ENCODE measurements around the gene PRDM12. TPM values are rescaled to one million over a fixed set of nuclear protein-coding genes. Genes with fewer than 3 reads are reported as not detected.

Gene PRDM12
- total and polyA plus RNA-seq, 2 donors (not counting 1 experiment from before 2014, with no cell fraction given): not detected

- H3K79me2 ChIP-seq (ENCODE audit: control insufficient read depth, insufficient read depth, low read length): no peaks in the 10 kb centered on the region
- no peak overlapping the region for H3K4me2 ChIP-seq (replicated peaks; ENCODE audit: low read depth, low read length, poor library complexity, severe bottlenecking)
- no peak overlapping the region for H3K27ac Mint-ChIP-seq
- H3K27me3 Mint-ChIP-seq: peaks cover 20% of the 10 kb centered on the region
- intact Hi-C loops (cut with micrococcal nuclease): no loop called here
- no peaks in the 10 kb centered on the region for H3K4me1 Mint-ChIP-seq
- H3K9me3 Mint-ChIP-seq (ENCODE audit: insufficient read depth): no peaks in the 10 kb centered on the region
- H3K27me3 ChIP-seq (replicated peaks in 1 of 4; ENCODE audit: control extremely low read depth in 1 of 4, control insufficient read depth in 3 of 4, insufficient read depth in 4 of 4, low read length in 3 of 4): peaks cover 0 to 13% (median 6%) of the 10 kb centered on the region in 4 experiments
- H3K4me3 Mint-ChIP-seq: no peak overlapping the region
- H4K20me1 ChIP-seq (ENCODE audit: control insufficient read depth, insufficient read depth, low read length, poor library complexity, severe bottlenecking): no peaks in the 10 kb centered on the region
- CTCF ChIA-PET: interaction anchor here (1.3 kb wide), 1 partner anchor 10 kb away, joined by 3 read pairs; no protein-coding TSS in a partner anchor
- H3K36me3 ChIP-seq (replicated peaks in 1 of 2; ENCODE audit: control extremely low read depth in 1 of 2, control insufficient read depth in 1 of 2, extremely low read depth in 1 of 2, insufficient read depth in 2 of 2, low read length in 1 of 2): no peaks in the 10 kb centered on the region
- H3K9ac ChIP-seq (ENCODE audit: low read length): no peak overlapping the region
- H3K4me1 ChIP-seq (ENCODE audit: control insufficient read depth in 2 of 2, insufficient read depth in 2 of 2, low read length in 2 of 2): no peaks in the 10 kb centered on the region
- no peak for TF ChIP-seq CTCF (IDR thresholded peaks at IDR 0.05)
- no peak for TF ChIP-seq EZH2 (IDR thresholded peaks at IDR 0.05; ENCODE audit: borderline replicate concordance, insufficient read depth, low read depth, low read length, poor library complexity, severe bottlenecking)
- POLR2A ChIA-PET: no interaction called here
- H3K27ac ChIP-seq (ENCODE audit: low read length in 2 of 2): no peak overlapping the region
- ATAC-seq (ENCODE audit: low read depth): no peak
- no peak for DNase-seq
- 93% methylated on average over 7 of the region's 8 CpGs for WGBS (ENCODE audit: insufficient coverage)
- no peak overlapping the region for H3K4me3 ChIP-seq (ENCODE audit: control extremely low read depth in 1 of 5, extremely low read depth in 1 of 5, insufficient read depth in 1 of 5, low read depth in 2 of 5, low read length in 4 of 5)
- H3K9me3 ChIP-seq (ENCODE audit: control extremely low read depth in 1 of 3, control insufficient read depth in 2 of 3, insufficient read depth in 1 of 3, low read length in 2 of 3): no peaks in the 10 kb centered on the region
- no peak overlapping the region for H2AFZ ChIP-seq (ENCODE audit: insufficient read depth, low read depth, low read length, poor library complexity, severe bottlenecking)
Observed at GRCh38 chr9:130672466-130672865, 8.1 kb downstream of the PRDM12 start.

- intact Hi-C loops (cut with micrococcal nuclease): no loop called here
- H3K4me1 Mint-ChIP-seq: no peaks in the 10 kb centered on the region
- H3K27ac Mint-ChIP-seq: no peak overlapping the region
- CTCF ChIA-PET: interaction anchor here (0.6 to 1.3 kb wide), 2 partner anchors 9 to 175 kb away, joined by 3 to 5 read pairs; no protein-coding TSS in a partner anchor
- no peak overlapping the region for H3K4me3 Mint-ChIP-seq
- H3K36me3 ChIP-seq (replicated peaks in 1 of 2; ENCODE audit: control extremely low read depth in 1 of 2, control insufficient read depth in 1 of 2, extremely low read depth in 1 of 2, insufficient read depth in 2 of 2, low read length in 1 of 2): no peaks in the 10 kb centered on the region
- H3K9ac ChIP-seq (ENCODE audit: low read length): no peak overlapping the region
- no peak overlapping the region for H3K4me3 ChIP-seq (ENCODE audit: control extremely low read depth in 1 of 5, extremely low read depth in 1 of 5, insufficient read depth in 1 of 5, low read depth in 2 of 5, low read length in 4 of 5)
- peaks cover 17% of the 10 kb centered on the region for H3K27me3 Mint-ChIP-seq
- H3K4me1 ChIP-seq (ENCODE audit: control insufficient read depth in 2 of 2, insufficient read depth in 2 of 2, low read length in 2 of 2): no peaks in the 10 kb centered on the region
- TF ChIP-seq CTCF (IDR thresholded peaks at IDR 0.05) (no peak), EZH2 (IDR thresholded peaks at IDR 0.05; ENCODE audit: borderline replicate concordance, insufficient read depth, low read depth, low read length, poor library complexity, severe bottlenecking) (no peak)
- H3K27me3 ChIP-seq (replicated peaks in 1 of 4; ENCODE audit: control extremely low read depth in 1 of 4, control insufficient read depth in 3 of 4, insufficient read depth in 4 of 4, low read length in 3 of 4): peaks cover 0 to 7% (median 3%) of the 10 kb centered on the region in 4 experiments
- H2AFZ ChIP-seq (ENCODE audit: insufficient read depth, low read depth, low read length, poor library complexity, severe bottlenecking): no peak overlapping the region
- H4K20me1 ChIP-seq (ENCODE audit: control insufficient read depth, insufficient read depth, low read length, poor library complexity, severe bottlenecking): no peaks in the 10 kb centered on the region
- H3K4me2 ChIP-seq (replicated peaks; ENCODE audit: low read depth, low read length, poor library complexity, severe bottlenecking): no peak overlapping the region
- H3K9me3 ChIP-seq (ENCODE audit: control extremely low read depth in 1 of 3, control insufficient read depth in 2 of 3, insufficient read depth in 1 of 3, low read length in 2 of 3): no peaks in the 10 kb centered on the region
- 97% methylated on average over 9 of the region's 12 CpGs for WGBS (ENCODE audit: insufficient coverage)
- no peak overlapping the region for H3K27ac ChIP-seq (ENCODE audit: low read length in 2 of 2)
- no peak for ATAC-seq (ENCODE audit: low read depth)
- H3K9me3 Mint-ChIP-seq (ENCODE audit: insufficient read depth): no peaks in the 10 kb centered on the region
- no peak for DNase-seq
- no peaks in the 10 kb centered on the region for H3K79me2 ChIP-seq (ENCODE audit: control insufficient read depth, insufficient read depth, low read length)
- POLR2A ChIA-PET: no interaction called here
Observed at GRCh38 chr9:130672933-130673615, 8.7 kb downstream of the PRDM12 start.
